NCI-H1105 treated with DMSO at 0.1 percent for 48 hours (cell line): ENCODE measurements around the gene HOXC10.

Experiments used
- DNase-seq: peaks from one replicate; lab custom pipeline; 2025; lab: John Stamatoyannopoulos, UW

Gene HOXC10

DNA sequence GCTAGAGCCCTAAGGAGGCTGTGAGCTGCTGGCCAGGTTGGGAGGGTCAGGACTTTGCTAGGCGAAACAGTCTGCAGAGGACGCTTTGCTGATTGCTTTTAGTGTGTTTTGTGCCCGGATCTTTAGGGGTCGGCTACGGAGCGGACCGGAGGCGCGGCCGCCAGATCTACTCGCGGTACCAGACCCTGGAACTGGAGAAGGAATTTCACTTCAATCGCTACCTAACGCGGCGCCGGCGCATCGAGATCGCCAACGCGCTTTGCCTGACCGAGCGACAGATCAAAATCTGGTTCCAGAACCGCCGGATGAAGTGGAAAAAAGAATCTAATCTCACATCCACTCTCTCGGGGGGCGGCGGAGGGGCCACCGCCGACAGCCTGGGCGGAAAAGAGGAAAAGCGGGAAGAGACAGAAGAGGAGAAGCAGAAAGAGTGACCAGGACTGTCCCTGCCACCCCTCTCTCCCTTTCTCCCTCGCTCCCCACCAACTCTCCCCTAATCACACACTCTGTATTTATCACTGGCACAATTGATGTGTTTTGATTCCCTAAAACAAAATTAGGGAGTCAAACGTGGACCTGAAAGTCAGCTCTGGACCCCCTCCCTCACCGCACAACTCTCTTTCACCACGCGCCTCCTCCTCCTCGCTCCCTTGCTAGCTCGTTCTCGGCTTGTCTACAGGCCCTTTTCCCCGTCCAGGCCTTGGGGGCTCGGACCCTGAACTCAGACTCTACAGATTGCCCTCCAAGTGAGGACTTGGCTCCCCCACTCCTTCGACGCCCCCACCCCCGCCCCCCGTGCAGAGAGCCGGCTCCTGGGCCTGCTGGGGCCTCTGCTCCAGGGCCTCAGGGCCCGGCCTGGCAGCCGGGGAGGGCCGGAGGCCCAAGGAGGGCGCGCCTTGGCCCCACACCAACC is 44.8 kb downstream of the HOXC10 start:
- no peak for DNase-seq

DNA sequence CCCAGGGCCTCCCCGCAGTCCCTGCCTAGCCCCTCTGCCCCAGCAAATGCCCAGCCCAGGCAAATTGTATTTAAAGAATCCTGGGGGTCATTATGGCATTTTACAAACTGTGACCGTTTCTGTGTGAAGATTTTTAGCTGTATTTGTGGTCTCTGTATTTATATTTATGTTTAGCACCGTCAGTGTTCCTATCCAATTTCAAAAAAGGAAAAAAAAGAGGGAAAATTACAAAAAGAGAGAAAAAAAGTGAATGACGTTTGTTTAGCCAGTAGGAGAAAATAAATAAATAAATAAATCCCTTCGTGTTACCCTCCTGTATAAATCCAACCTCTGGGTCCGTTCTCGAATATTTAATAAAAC is 45.5 kb downstream of the HOXC10 start:
- DNase-seq = no peak

DNA sequence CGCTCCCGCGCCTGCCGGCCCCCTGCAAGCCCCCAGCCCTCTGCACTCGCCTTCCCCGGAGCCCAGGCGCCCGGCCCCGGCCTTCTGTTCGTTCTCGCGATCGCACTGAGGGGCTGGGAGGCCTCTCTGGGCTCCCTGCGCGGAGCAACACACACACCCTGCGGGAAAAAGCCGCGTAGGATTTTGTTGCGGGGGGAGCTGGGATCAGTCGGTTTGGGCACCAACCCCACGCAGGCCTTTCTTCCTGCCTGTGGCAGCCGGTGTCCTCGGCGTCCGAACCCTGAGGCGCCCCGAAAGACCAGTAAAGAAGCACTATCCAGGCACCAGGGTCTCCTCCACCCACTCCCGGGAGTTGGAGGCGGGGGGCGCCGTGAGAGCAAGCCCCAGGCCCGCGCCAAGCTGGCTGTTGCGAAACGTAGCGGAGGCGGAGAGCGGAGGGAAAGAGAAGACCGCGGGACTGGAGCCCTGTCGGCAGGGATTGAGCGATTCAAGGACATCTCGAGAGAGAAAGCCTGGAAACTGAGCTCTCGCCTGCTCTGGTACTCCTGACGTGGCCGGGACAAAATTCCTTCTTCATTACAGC is 46.0 kb downstream of the HOXC10 start:
- no peak for DNase-seq

DNA sequence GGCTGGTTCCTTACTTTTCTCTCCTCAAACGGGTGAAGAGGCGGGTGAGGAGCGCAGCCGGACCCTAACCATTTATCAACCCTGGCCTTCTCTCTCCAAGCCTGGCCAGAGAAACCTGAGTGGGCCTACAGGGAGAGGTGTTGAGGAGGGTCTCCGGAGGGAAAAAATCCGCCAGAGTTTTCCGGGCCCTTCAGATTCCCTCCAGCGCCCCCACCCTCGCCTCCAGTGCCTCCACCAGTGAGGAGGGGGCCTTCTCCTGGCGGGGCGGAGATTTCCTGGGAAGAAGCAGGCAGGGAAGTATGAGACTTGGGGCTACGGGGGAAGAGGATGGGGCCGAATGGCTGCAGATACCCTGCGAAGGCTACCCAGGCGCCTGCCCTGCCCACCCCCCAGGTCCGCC is 46.5 kb downstream of the HOXC10 start:
- no peak for DNase-seq

DNA sequence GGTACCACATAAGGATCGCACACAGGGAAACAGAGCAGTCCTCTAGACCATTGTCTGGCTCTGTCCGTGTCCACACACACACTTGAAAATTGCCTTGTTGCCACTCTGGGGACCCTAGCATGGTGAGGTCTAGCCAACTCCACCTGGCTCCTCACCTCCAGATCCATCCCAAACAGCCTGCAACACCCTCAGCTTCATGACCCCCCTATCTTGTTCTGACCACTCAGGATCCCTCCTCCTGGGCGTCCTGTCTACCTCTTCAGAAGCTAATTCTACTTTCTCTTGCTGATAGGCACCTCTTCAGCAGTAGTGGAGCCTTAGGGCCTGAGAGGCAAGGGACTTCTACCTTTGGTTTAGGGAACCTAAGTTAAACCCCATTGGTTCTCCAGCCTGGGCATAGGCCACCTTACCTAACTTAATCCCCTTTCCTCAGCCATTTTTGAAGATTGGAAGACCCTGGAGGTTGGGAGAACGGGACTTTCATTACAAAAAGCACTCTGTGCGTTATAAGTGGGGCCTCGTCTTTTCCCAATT is 47.2 kb downstream of the HOXC10 start:
- no peak for DNase-seq

DNA sequence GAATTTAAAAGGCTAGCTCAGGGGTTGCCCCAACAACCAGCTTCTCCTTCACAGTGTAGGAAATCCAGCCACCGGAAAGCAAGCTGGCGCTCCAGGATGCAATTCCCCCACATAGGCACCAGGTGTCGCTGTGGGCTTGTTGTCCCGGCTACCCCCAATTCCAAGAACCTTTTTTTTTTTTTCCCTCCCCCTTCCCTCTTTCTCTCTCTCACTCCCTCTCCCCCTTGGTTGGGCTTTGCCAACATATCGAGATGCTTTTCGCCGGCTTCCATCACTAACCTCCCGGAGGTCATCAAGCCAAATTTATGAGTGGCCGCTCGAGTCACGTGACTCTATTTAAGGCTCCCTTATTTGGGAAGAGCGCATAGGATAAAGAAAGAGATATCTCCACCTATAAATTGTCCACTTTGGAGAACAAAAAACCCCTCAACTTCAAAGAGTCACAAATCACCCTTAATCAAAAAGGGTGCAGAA is 47.7 kb downstream of the HOXC10 start, which contains the start of gene HOXC5:
Gene HOXC5, plus strand, starts transcription at position 424 of the 474 bp plus-strand sequence. CDS start 73 bp downstream, outside the sequence.
- DNase-seq = peak; percentile 77

DNA sequence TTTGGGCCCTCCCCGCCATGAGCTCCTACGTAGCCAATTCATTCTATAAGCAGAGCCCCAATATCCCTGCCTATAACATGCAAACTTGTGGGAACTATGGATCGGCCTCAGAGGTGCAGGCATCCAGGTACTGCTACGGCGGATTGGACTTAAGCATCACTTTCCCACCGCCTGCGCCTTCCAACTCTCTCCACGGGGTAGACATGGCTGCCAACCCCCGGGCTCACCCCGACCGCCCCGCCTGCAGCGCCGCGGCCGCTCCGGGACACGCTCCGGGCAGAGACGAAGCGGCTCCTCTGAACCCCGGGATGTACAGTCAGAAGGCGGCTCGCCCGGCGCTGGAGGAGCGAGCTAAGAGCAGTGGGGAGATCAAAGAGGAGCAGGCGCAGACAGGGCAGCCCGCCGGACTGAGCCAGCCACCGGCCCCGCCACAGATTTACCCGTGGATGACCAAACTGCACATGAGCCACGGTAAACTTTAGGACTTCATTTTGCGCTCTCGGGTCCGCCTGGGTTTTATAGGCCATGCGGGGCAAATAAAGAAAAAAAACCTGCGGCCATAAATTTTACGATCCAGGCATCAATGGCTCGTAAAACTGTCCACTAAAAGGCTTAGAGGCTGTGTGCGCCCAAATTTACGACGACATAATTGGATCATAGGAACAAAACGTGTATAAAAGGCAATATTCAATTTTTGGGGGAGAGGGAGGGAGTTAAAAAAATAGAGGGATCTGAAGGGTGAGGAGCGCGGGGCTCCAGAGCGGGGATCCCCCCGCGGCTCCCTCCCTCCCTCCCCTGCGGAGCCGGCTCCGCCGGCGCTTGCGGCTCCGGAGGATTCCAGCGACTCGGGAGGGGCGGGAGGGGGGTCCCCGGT is 48.4 kb downstream of the HOXC10 start:
- peak; percentile 46 for DNase-seq

DNA sequence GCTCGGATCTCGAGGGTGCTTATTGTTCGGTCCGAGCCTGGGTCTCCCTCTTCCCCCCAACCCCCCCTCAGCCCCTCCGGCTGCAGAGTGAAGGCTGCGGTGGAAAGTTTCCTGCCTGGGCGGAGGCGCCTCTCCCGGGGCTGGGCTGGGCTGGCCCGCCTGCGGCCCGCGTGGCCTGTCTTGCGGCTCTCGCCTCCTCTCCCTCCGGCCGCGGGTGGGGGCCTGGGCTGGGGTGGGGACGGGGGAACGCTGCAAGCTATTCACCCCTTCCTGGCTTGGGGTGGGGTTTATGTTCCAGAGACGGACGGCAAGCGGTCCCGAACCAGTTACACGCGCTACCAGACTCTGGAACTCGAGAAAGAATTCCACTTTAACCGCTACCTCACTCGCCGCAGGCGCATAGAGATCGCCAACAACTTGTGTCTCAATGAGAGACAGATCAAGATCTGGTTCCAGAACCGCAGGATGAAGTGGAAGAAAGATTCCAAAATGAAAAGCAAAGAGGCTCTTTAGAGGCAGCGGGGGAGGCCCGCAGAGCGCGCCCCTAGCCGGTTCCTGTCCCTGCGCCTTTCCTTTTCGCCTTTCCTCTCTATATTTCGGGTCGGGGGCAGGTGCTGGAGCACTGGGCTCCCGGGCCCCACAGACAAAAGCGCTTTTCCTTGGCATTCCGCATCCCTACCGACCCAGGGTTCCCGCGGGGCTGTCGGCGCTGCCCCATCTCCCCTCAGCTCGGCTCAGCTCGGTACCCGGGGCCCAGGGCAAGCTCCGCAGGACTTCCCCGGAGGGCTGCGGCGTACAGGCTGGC is 49.2 kb downstream of the HOXC10 start:
- no peak for DNase-seq

DNA sequence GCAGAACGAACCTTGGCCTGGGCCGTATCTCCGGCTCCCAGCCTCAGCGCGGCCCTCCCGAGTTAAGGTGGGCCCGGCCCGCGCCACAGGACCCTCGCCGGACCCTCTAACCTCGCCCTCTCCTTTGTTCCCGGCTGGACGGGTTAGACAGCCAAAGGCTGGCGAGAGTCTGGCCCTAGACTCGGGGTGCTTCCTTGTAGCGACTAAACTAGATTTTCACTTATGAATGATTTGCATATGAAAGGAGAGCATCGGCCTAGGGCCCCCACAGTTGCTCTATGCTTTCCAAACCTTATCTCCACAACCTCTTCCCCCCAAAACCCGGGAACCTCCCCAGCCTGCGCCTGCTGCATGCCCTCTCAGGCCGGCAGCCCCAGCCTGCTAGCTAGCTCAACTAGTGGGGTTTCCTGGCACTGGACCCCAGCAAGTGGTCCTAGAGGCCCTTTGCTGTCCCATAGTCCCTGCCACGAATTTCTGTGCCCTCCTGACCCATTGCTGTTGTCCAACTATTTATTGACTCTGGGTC is 49.9 kb downstream of the HOXC10 start:
- DNase-seq = no peak

DNA sequence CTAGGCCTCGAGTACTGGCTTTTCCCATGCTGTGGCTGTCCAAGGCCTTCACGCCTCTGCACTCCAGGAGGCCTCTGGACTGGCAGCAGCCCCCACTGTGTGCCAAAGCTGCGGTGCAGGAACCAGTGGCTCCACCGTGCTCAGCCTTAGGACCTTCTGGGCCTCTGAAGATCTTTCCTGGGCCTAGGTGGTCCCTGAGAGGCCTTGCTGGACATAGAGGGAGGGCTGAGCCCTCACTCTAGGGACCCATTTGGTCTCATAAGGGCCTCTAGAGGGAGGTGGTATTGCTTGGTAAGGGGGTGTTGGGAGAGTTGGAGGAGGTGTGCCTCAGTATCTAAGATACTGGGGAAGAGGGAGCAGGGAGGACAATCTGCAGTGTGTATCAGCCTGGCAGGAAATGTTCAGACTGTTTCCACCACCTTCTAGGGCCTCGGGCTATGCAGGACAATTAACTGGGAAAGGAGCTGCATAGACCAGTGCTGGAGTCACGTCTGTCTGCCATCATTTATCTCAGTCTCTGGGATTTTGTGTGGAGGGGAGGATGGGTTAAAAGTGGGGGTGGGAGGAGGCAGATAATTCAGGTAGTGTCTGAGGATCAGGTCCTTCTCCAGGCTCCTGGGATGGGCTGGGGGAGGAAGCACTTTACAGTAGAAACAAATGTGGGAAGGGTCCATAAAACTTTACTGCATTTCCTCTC is 50.8 kb downstream of the HOXC10 start:
- DNase-seq = no peak

DNA sequence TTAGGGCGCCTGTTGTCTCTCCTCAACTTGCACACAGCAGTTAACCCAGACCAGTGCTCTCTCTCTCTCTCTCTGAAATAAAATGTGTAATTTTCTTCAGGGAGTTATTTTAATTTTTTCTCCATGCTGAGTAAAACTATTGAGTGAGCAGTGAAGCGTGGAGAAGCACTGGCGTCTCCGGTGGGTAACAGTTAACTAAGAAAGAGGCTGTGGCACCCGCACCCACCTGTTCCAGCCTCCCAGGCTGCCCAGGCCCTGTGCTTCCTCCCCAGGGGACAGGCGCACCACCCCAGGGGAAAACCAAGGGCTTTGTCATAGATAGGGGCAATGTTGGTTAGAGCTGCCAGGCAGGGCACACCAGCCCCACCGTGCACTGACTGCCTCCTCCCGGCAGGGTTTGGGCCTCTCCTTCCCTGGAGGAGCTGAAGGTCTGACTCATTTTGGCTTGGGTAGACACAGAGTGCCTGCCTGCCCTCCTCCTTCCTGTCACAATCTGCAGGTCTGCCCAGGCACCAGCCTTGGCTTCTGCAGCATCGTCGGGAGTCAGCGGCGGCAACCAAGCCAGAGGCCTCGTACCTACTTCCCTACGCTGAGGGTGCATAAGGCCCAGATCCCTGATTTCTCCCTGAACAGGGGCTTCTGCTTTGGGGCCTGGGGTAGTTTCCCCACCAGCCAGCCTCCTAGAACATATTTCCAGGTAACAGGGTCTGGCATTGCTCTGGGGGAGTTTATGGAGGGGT is 51.8 kb downstream of the HOXC10 start:
- peak; percentile 65 for DNase-seq

DNA sequence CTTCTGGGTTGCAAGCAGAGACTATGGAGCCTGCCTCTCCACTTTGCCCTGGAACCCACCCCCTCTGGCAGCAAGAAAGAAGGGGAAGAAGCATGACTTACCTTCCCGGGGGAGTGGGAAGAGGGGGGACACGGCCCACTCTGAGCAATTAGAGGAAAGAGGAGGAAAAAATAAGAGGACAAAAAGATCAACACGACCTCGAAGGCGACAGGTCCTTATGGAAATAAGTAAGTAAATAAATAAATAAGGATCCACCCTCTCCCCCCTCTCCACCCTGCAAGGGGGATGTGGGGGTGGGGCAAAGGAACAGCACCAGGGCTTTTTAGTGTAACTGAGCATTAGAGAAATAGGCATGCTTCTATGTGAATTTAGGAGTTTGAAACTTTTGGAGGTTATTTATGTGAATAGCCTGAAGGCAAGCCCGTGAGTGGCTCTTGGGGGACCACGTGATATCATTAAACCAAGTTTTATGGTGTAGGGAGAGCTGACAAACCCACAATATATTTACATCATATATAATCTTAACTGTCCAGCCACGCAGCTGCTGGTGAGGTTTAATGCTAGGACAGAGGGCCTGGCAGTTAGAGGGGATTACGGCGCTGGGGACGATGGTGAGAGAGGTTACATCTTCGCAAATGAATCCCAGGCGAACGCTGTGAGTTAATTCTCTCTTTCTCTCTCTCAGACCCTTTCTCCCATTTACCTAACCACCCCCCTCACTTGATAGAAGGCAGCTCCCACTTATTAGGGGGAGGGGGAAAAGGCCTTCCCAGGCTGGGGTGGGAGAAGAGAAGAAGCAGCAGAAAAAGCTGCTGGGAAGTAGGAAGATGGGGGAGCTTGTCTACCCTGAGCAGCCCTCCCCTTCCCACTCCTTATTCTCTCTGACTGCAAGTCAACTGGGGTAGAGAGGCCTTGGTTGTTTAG is 52.7 kb downstream of the HOXC10 start:
- no peak for DNase-seq

DNA sequence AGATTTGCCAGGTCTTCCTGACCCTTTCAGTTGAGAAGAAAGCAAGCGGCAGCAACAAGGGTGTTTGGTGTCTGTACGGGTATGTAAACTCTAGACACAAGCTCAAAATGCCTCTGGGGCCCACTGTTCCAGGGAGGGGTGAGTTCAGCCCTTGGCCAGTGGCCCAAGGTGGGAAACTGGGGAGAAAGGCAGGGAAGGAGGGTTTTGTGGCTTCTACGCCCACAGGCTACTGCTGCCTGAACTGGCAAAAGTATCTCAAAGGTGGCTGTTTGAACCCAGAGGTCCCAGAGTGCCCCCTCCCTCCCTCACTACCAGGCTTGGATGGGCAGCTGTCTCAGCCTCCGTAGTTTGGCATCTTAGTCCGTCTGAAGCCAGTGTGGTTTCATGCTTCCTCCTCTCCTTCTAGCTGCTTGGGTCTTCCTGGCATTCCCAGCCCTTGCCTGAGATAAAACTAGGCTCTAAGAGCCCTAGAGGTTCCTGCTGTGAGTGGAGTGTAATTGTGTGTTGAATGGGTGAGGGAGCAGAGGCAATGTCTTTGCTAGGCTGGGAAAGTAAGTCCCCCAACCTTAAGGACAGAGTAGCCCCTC is 53.4 kb downstream of the HOXC10 start:
- no peak for DNase-seq

DNA sequence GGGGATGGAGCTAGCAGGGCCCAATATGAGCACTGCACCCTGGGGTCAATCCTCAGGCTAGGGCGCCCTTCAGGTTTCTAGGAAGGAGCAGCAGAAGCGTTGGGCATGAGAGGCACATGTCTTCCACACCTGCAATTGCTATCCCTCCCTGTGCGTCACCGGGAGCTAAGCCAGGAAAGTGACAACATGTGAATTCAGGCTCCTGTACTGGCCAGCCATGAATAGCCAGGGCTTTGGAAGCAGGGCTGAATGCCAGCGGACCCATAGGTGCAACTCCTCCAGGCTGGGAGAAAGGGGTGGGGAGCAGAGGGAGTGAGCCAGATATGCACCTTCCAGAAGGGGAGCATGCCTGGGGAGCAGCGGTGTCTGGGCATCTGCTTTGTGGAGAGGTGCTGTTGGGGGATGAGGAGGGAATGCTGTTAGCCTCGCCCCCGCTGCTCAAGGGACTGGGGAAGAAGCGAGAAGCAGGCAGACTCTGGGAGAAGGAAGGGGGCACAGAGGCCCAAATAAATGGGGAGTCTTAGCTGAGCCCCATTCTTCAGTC is 54.0 kb downstream of the HOXC10 start:
- DNase-seq = no peak

DNA sequence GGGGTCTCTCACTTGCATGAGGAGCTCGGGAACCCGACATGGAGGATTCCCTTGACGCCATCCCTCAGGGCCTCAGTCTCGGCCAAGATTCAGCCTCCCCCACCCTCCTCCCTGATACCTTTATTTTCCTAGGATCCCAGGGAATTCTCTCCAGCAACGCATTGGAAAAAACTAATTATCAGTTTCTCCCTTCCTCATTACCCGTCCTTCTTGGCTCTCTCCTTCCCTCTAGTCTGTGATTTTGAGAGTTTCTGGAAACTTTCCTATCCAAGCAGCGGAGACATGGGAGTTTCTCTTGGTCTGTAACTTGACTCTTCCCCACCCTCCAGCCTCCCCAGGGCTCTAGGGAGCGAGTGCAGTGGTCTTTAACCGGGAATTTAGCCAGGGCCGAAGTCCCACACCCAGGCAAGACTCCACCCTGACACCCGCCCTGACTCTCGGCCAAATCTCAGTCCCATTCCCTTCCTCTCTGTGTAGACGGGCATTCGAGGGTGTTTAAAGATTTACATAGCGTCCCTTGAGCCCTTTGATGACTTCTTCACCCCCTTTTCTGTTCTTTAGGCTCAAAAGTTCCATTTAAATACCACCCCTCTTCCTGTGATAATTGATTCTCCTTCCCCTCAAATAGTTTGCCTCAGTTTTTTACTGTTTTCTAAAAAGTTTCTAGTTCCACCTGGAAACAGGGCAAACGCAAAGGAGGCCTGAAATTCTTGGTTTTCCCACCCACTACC is 54.6 kb downstream of the HOXC10 start:
- DNase-seq = no peak
